ENCODE data around the gene ZNF555. TPM values are rescaled to one million over a fixed set of nuclear protein-coding genes. Genes with fewer than 3 reads are reported as not detected.

ZNF555 gene
- total and polyA plus RNA-seq, 9 of the 15 experiments (the other 6 are each of a cell fraction or from before 2014, with no cell fraction given) = 2.0 to 6.7 (median 5.4) TPM

DNA sequence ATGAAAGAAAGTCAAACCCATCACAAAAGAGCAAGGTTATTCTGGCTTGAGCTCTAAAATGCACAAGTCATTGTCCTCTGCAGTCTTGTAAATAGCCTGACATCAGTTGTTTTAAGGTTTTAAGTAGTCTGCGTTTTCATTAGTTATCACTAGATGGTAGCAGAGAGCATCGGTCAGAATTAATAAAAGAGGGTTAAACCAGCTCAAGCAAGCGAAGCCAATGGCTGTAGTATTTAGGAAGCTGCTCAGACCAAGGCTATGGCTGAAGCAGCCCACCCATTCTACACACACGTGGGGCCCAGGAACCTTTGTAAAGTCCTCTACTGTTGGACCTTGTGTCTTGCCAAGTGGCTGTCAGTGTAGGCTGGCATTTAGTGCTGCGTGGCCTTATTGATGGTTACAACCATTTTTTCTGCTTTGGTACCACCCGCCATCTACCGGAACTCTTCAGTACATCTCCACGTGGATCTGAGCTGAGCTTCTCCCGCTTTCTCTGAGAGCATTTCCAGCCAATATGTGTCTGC, 46.2 kb downstream of the ZNF555 start (continued):
- TF ChIP-seq, protein P1, sequence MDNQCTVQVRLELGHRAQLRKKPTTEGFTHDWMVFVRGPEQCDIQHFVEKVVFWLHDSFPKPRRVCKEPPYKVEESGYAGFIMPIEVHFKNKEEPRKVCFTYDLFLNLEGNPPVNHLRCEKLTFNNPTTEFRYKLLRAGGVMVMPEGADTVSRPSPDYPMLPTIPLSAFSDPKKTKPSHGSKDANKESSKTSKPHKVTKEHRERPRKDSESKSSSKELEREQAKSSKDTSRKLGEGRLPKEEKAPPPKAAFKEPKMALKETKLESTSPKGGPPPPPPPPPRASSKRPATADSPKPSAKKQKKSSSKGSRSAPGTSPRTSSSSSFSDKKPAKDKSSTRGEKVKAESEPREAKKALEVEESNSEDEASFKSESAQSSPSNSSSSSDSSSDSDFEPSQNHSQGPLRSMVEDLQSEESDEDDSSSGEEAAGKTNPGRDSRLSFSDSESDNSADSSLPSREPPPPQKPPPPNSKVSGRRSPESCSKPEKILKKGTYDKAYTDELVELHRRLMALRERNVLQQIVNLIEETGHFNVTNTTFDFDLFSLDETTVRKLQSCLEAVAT (IDR thresholded peaks at IDR 0.05) = no peak
- TF ChIP-seq FOXK2 (conservative IDR thresholded peaks at IDR 0.05 in 1 of 2, IDR thresholded peaks at IDR 0.05 in 1 of 2; ENCODE audit: low read depth in 2 of 2) = peak; percentile 74 to 79
- no peak for TF ChIP-seq ZNF197 (CRISPR knock-in tag; IDR thresholded peaks at IDR 0.05; ENCODE audit: low read depth)
- TF ChIP-seq, protein P2, sequence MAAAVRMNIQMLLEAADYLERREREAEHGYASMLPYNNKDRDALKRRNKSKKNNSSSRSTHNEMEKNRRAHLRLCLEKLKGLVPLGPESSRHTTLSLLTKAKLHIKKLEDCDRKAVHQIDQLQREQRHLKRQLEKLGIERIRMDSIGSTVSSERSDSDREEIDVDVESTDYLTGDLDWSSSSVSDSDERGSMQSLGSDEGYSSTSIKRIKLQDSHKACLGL (CRISPR knock-in tag; IDR thresholded peaks at IDR 0.05; ENCODE audit: borderline replicate concordance, poor library complexity, severe bottlenecking) = no peak
- TF ChIP-seq, protein P3, sequence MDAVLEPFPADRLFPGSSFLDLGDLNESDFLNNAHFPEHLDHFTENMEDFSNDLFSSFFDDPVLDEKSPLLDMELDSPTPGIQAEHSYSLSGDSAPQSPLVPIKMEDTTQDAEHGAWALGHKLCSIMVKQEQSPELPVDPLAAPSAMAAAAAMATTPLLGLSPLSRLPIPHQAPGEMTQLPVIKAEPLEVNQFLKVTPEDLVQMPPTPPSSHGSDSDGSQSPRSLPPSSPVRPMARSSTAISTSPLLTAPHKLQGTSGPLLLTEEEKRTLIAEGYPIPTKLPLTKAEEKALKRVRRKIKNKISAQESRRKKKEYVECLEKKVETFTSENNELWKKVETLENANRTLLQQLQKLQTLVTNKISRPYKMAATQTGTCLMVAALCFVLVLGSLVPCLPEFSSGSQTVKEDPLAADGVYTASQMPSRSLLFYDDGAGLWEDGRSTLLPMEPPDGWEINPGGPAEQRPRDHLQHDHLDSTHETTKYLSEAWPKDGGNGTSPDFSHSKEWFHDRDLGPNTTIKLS (IDR thresholded peaks at IDR 0.05; ENCODE audit: borderline replicate concordance, low read depth) = peak; percentile 40; the same call in 1 of the 2 replicates
- no peak for TF ChIP-seq POLR2B (IDR thresholded peaks at IDR 0.05; ENCODE audit: low read depth, partially characterized antibody)
- TF ChIP-seq DACH1 (IDR thresholded peaks at IDR 0.05; ENCODE audit: partially characterized antibody) = peak; percentile 98
- TF ChIP-seq MEF2D (tag; conservative IDR thresholded peaks at IDR 0.05; ENCODE audit: low read depth) = 0 out of 2 replicates have a peak, but pooled peaks have one; percentile 20
- TF ChIP-seq SMC3 (conservative IDR thresholded peaks at IDR 0.05; ENCODE audit: insufficient read depth, low read depth, low read length) = peak; percentile 26; the same call in 1 of the 2 replicates
- TF ChIP-seq CHD1 (IDR thresholded peaks at IDR 0.05; ENCODE audit: low read length) = no peak
- TF ChIP-seq, protein P4, sequence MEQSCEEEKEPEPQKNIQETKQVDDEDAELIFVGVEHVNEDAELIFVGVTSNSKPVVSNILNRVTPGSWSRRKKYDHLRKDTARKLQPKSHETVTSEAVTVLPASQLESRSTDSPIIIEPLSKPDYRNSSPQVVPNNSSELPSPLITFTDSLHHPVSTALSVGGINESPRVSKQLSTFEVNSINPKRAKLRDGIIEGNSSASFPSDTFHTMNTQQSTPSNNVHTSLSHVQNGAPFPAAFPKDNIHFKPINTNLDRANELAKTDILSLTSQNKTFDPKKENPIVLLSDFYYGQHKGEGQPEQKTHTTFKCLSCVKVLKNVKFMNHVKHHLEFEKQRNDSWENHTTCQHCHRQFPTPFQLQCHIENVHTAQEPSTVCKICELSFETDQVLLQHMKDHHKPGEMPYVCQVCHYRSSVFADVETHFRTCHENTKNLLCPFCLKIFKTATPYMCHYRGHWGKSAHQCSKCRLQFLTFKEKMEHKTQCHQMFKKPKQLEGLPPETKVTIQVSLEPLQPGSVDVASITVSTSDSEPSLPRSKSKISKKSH (CRISPR knock-in tag; IDR thresholded peaks at IDR 0.05) = no peak
- TF ChIP-seq NFIC (IDR thresholded peaks at IDR 0.05) = no peak
- no peak for TF ChIP-seq CREB1 (IDR thresholded peaks at IDR 0.05)
- TF ChIP-seq CREB1 (CRISPR knock-in tag; IDR thresholded peaks at IDR 0.05) = no peak
- no peak for TF ChIP-seq SIRT6 (IDR thresholded peaks at IDR 0.05; ENCODE audit: low read depth, low read length)
- TF ChIP-seq, protein P5, sequence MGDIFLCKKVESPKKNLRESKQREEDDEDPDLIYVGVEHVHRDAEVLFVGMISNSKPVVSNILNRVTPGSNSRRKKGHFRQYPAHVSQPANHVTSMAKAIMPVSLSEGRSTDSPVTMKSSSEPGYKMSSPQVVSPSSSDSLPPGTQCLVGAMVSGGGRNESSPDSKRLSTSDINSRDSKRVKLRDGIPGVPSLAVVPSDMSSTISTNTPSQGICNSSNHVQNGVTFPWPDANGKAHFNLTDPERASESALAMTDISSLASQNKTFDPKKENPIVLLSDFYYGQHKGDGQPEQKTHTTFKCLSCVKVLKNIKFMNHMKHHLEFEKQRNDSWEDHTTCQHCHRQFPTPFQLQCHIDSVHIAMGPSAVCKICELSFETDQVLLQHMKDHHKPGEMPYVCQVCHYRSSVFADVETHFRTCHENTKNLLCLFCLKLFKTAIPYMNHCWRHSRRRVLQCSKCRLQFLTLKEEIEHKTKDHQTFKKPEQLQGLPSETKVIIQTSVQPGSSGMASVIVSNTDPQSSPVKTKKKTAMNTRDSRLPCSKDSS (IDR thresholded peaks at IDR 0.05; ENCODE audit: low read depth, partially characterized antibody) = no peak
- no peak for TF ChIP-seq POLR2G (IDR thresholded peaks at IDR 0.05; ENCODE audit: low read depth, low read length)
- TF ChIP-seq BACH1 (tag; IDR thresholded peaks at IDR 0.05) = no peak

Data from K562 (cell line).